H9 (cell line): Measurements from ENCODE around the gene SURF1. TPM values are rescaled to one million over a fixed set of nuclear protein-coding genes. Genes with fewer than 3 reads are reported as not detected.

Experiments
- DNase-seq: peaks from one replicate; pipeline ENCODE4 v3.0.0-alpha.2; 2017
- H2AFZ ChIP-seq: one replicate; pipeline ENCODE4 v1.6.1; 2013; ENCODE audit warnings: mild to moderate bottlenecking, low read length, control low read depth, moderate library complexity
- H2AK5ac ChIP-seq: 2 replicates; pipeline ENCODE4 v1.6.1; 2013; ENCODE audit warnings: low read length, control low read depth, mixed read lengths; ENCODE audit not compliant: insufficient read length
- H2BK120ac ChIP-seq: one replicate; pipeline ENCODE4 v1.6.1; 2013; ENCODE audit warnings: low read depth, mild to moderate bottlenecking, low read length, control low read depth, inconsistent platforms; ENCODE audit not compliant: poor library complexity, severe bottlenecking
- H2BK12ac ChIP-seq: 2 replicates; pipeline ENCODE4 v1.6.1; 2013; ENCODE audit warnings: low read length, control low read depth, mixed read lengths, low read depth; ENCODE audit not compliant: insufficient read length
- H2BK15ac ChIP-seq: 2 replicates; pipeline ENCODE4 v1.6.1; 2013; ENCODE audit warnings: low read depth, low read length, control low read depth
- H2BK20ac ChIP-seq: one replicate; pipeline ENCODE4 v1.6.1; 2013; ENCODE audit warnings: low read depth, mild to moderate bottlenecking, low read length, control low read depth, inconsistent platforms; ENCODE audit not compliant: poor library complexity, severe bottlenecking
- H2BK5ac ChIP-seq: 2 replicates; pipeline ENCODE4 v1.6.1; 2013; ENCODE audit warnings: low read length, control low read depth, mixed read lengths; ENCODE audit not compliant: insufficient read length
- H3K14ac ChIP-seq: 2 replicates; pipeline ENCODE4 v1.6.1; 2013; ENCODE audit warnings: low read length, control low read depth; ENCODE audit not compliant: insufficient read depth
- H3K18ac ChIP-seq: 2 replicates; pipeline ENCODE4 v1.6.1; 2013; ENCODE audit warnings: low read depth, mild to moderate bottlenecking, mixed read lengths, low read length, control low read depth; ENCODE audit not compliant: insufficient read length
- H3K23ac ChIP-seq: 2 replicates; pipeline ENCODE4 v1.6.1; 2013; ENCODE audit warnings: low read length, control low read depth, mixed read lengths, low read depth; ENCODE audit not compliant: insufficient read length
- H3K23me2 ChIP-seq: 2 replicates; pipeline ENCODE4 v1.6.1; 2013; ENCODE audit warnings: low read depth, mild to moderate bottlenecking, mixed read lengths, low read length, control low read depth; ENCODE audit not compliant: insufficient read length, poor library complexity, severe bottlenecking
- H3K27ac ChIP-seq: 2 replicates; pipeline ENCODE4 v1.5.1; 2013; ENCODE audit warnings: low read length, control low read depth, mixed read lengths, low read depth; ENCODE audit not compliant: insufficient read length
- H3K27me3 ChIP-seq: 2 replicates; pipeline ENCODE4 v1.6.1; 2013; ENCODE audit warnings: low read length, control low read depth, inconsistent platforms; ENCODE audit not compliant: insufficient read depth
- H3K4ac ChIP-seq: 2 replicates; pipeline ENCODE4 v1.6.1; 2013; ENCODE audit warnings: low read depth, mild to moderate bottlenecking, control low read depth, inconsistent platforms, low read length, moderate library complexity
- H3K4me1 ChIP-seq: 2 replicates; pipeline ENCODE4 v1.6.1; 2013; ENCODE audit warnings: low read length, control low read depth, inconsistent platforms; ENCODE audit not compliant: insufficient read depth
- H3K4me2 ChIP-seq: 2 replicates; pipeline ENCODE4 v1.6.1; 2013; ENCODE audit warnings: low read length, control low read depth, mixed read lengths; ENCODE audit not compliant: insufficient read length, insufficient read depth
- H3K56ac ChIP-seq: 2 replicates; pipeline ENCODE4 v1.6.1; 2013; ENCODE audit warnings: low read depth, mild to moderate bottlenecking, mixed read lengths, low read length, control low read depth; ENCODE audit not compliant: insufficient read length
- H3K79me1 ChIP-seq: 2 replicates; pipeline ENCODE4 v1.6.1; 2013; ENCODE audit warnings: low read depth, mild to moderate bottlenecking, moderate library complexity, low read length, control low read depth, inconsistent platforms; ENCODE audit not compliant: insufficient read depth, poor library complexity, severe bottlenecking
- H3K79me2 ChIP-seq: 2 replicates; pipeline ENCODE4 v1.6.1; 2013; ENCODE audit warnings: low read length, control low read depth, inconsistent platforms; ENCODE audit not compliant: insufficient read depth
- H3K9ac ChIP-seq: 2 replicates; pipeline ENCODE4 v1.6.1; 2013; ENCODE audit warnings: low read length, control low read depth, mixed read lengths; ENCODE audit not compliant: insufficient read length; ENCODE audit errors: extremely low read depth
- H3K9me3 ChIP-seq: one replicate; pipeline ENCODE4 v1.6.1; 2013; ENCODE audit warnings: low read depth, low read length, inconsistent platforms; ENCODE audit not compliant: control insufficient read depth
- H3T11ph ChIP-seq: one replicate; pipeline ENCODE4 v1.6.1; 2013; ENCODE audit warnings: mild to moderate bottlenecking, low read length, control low read depth, inconsistent platforms
- H4K20me1 ChIP-seq: one replicate; pipeline ENCODE4 v1.6.1; 2013; ENCODE audit not compliant: control insufficient read depth, insufficient read length, insufficient read depth
- H4K5ac ChIP-seq: 2 replicates; pipeline ENCODE4 v1.6.1; 2013; ENCODE audit warnings: low read depth, mild to moderate bottlenecking, mixed read lengths, low read length, control low read depth; ENCODE audit not compliant: insufficient read length
- H4K8ac ChIP-seq: replicated peaks from 2 replicates; pipeline ENCODE4 v1.6.1; 2013; ENCODE audit warnings: low read length, control low read depth, mixed read lengths, low read depth; ENCODE audit not compliant: insufficient read length
- H4K91ac ChIP-seq: 2 replicates; pipeline ENCODE4 v1.6.1; 2013; ENCODE audit warnings: low read depth, mild to moderate bottlenecking, moderate library complexity, mixed read lengths, low read length, control low read depth; ENCODE audit not compliant: insufficient read length
- H3K27ac Mint-ChIP-seq, 3 experiments: 2 replicates in 2 of 3; 3 replicates in 1 of 3; pipeline ENCODE4 v1.8.0; 2020 to 2021; ENCODE audit warnings: mixed read lengths in 3 of 3, mild to moderate bottlenecking in 1 of 3, moderate library complexity in 1 of 3
- H3K27me3 Mint-ChIP-seq: 2 replicates; pipeline ENCODE4 v1.8.0; 2021; ENCODE audit warnings: low read depth, mild to moderate bottlenecking, moderate library complexity, mixed read lengths
- H3K36me3 Mint-ChIP-seq, 3 experiments: 2 replicates in 2 of 3; 3 replicates in 1 of 3; pipeline ENCODE4 v1.8.0; 2020 to 2021; ENCODE audit warnings: low read depth in 3 of 3, mixed read lengths in 3 of 3; ENCODE audit not compliant: insufficient read depth in 1 of 3
- H3K4me1 Mint-ChIP-seq, 2 experiments: 2 replicates each; pipeline ENCODE4 v1.8.0; 2020; ENCODE audit warnings: mixed read lengths in 2 of 2
- H3K4me3 Mint-ChIP-seq, 2 experiments: 2 replicates in 1 of 2; 3 replicates in 1 of 2; pipeline ENCODE4 v1.8.0; 2020 to 2021; ENCODE audit warnings: mild to moderate bottlenecking in 2 of 2, mixed read lengths in 2 of 2, moderate library complexity in 1 of 2
- H3K9me3 Mint-ChIP-seq, 2 experiments: 2 replicates in 1 of 2; 3 replicates in 1 of 2; pipeline ENCODE4 v1.8.0; 2020; ENCODE audit warnings: mild to moderate bottlenecking in 2 of 2, mixed read lengths in 2 of 2, moderate library complexity in 1 of 2
- CTCF ChIP-seq: fragments of 200-600 bp; sonication (generic); conservative IDR thresholded peaks from 3 replicates; pipeline ENCODE4 v1.8.0; 2021; ENCODE audit warnings: antibody characterized with exemption, mild to moderate bottlenecking
- WGBS: extraction: QIAGEN DNeasy Blood & Tissue Kit; methylation state at CpG from one replicate; pipeline ENCODE4 v1.1.7; 2013; ENCODE audit warnings: missing lambda C conversion rate, low lambda C conversion rate, mixed read lengths; ENCODE audit not compliant: insufficient read length; ENCODE audit errors: extremely low coverage; 5-methylcytosine and 5-hydroxymethylcytosine counted together
- total RNA-seq: library from RNA; stranded (reverse); gene quantifications from 2 replicates; pipeline ENCODE4 v1.2.1, GENCODE V29; 2021

SURF1 gene
- total RNA-seq, 1 experiment from 2014 or later: 43.3 TPM

GRCh38 chr9:133339641-133340040, 16.6 kb downstream of the SURF1 start:
- Histone ChIP-seq H3K27me3 (no peaks in the 10 kb centered on the region), H3K4ac (no peak overlapping the region), H3K9me3 (no peaks in the 10 kb centered on the region), H2BK5ac (no peak overlapping the region), H3K9ac (no peak overlapping the region), H2BK120ac (no peak overlapping the region), H4K20me1 (no peaks in the 10 kb centered on the region), H3T11ph (no peak overlapping the region), H2BK15ac (no peak overlapping the region), H3K23me2 (peaks cover 3% of the 10 kb centered on the region), H3K14ac (no peak overlapping the region), H4K5ac (no peak overlapping the region), H2BK12ac (no peak overlapping the region), H2BK20ac (no peak overlapping the region), H3K56ac (no peak overlapping the region), H2AK5ac (no peak overlapping the region), H3K23ac (no peak overlapping the region), H3K27ac (no peak overlapping the region), H3K18ac (no peak overlapping the region), H2AFZ (no peak overlapping the region), H3K4me1 (no peaks in the 10 kb centered on the region), H3K79me1 (no peaks in the 10 kb centered on the region), H3K4me2 (no peak overlapping the region), H4K91ac (no peak overlapping the region), H4K8ac (no peak overlapping the region), H3K79me2 (peaks cover 3% of the 10 kb centered on the region; the same call in 1 of the 2 replicates)
- Mint-ChIP-seq H3K4me3 (no peak overlapping the region), H3K4me1 (peaks cover 5 to 15% of the 10 kb centered on the region in 2 experiments; a peak in 3 of 4 replicates), H3K27me3 (no peaks in the 10 kb centered on the region; the same call in 1 of the 2 replicates), H3K27ac (no peak overlapping the region), H3K9me3 (peaks cover 0 to 3% of the 10 kb centered on the region in 2 experiments; a peak in 1 of 5 replicates), H3K36me3 (peaks cover 42 to 80% (median 67%) of the 10 kb centered on the region in 3 experiments)
- DNase-seq: no peak
- TF ChIP-seq CTCF: no peak
- no CpG with 5 or more reads among the region's 5 CpGs for WGBS
